BLaER1 (cell line): ENCODE results near the gene ARHGEF39.

Experiments
- H3K27ac ChIP-seq: shearing (Covaris generic); formaldehyde crosslinking; 2 replicates; pipeline ENCODE4 v1.8.1; 2022
- H3K27me3 ChIP-seq: shearing (Covaris generic); formaldehyde crosslinking; 2 replicates; pipeline ENCODE4 v1.8.1; 2022
- H3K36me3 ChIP-seq: shearing (Covaris generic); formaldehyde crosslinking; 2 replicates; pipeline ENCODE4 v1.8.1; 2022
- H3K4me1 ChIP-seq: shearing (Covaris generic); formaldehyde crosslinking; 2 replicates; pipeline ENCODE4 v1.8.1; 2022
- H3K4me2 ChIP-seq: shearing (Covaris generic); formaldehyde crosslinking; 2 replicates; pipeline ENCODE4 v1.8.1; 2022
- H3K4me3 ChIP-seq: shearing (Covaris generic); formaldehyde crosslinking; 2 replicates; pipeline ENCODE4 v1.8.1; 2022
- H3K9ac ChIP-seq: shearing (Covaris generic); formaldehyde crosslinking; 2 replicates; pipeline ENCODE4 v1.8.1; 2022
- H3K9me3 ChIP-seq: shearing (Covaris generic); formaldehyde crosslinking; 2 replicates; pipeline ENCODE4 v1.8.1; 2022
- H4K20me1 ChIP-seq: shearing (Covaris generic); formaldehyde crosslinking; 2 replicates; pipeline ENCODE4 v1.8.1; 2022
- Cebpa-rat ChIP-seq: shearing (Covaris generic); IDR thresholded peaks from 2 replicates; pipeline ENCODE4 v1.8.1; 2022

ARHGEF39 gene

GRCh38 chr9:35636135-35636876 lies 28.7 kb downstream of the ARHGEF39 start:
- H3K4me2 ChIP-seq = peak overlapping the region; percentile 90
- H4K20me1 ChIP-seq = no peaks in the 10 kb centered on the region
- H3K27me3 ChIP-seq = no peaks in the 10 kb centered on the region
- peaks cover 90% of the 10 kb centered on the region for H3K4me1 ChIP-seq
- H3K9ac ChIP-seq = peak overlapping the region; percentile 82
- peaks cover 12% of the 10 kb centered on the region for H3K36me3 ChIP-seq
- H3K9me3 ChIP-seq = peaks cover 12% of the 10 kb centered on the region
- H3K27ac ChIP-seq = peak overlapping the region; percentile 97
- peak overlapping the region; percentile 30 for H3K4me3 ChIP-seq
- no peak for TF ChIP-seq Cebpa-rat

DNA sequence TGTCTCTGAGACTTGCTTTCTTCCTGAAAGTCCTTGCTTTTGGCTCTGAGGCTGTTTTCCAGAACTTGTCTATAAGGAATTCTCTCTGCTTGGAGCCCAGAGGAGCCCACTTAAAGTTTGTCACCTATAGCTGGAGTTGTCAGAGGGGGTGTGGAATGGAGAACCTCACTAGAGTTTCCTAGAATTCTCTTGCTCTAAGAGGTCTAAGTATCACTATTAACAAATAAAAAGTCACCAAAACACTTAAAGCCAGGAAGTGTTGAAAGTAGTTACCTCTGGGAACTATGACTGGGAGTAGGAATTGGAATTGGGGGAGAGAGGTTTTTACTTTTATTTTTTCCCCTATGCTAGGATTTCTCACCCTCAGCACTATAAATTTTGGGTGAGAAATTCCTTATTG lies 29.3 kb downstream of the ARHGEF39 start:
- Histone ChIP-seq H4K20me1 (no peaks in the 10 kb centered on the region), H3K9ac (peak overlapping the region; percentile 82), H3K4me2 (peak overlapping the region; percentile 90), H3K27me3 (no peaks in the 10 kb centered on the region), H3K4me3 (peak overlapping the region; percentile 30), H3K36me3 (peaks cover 6% of the 10 kb centered on the region), H3K9me3 (peaks cover 7% of the 10 kb centered on the region; the same call in 1 of the 2 replicates), H3K4me1 (peaks cover 85% of the 10 kb centered on the region), H3K27ac (peak overlapping the region; percentile 97)
- no peak for TF ChIP-seq Cebpa-rat

- no peak overlapping the region for H3K4me2 ChIP-seq
Measured at GRCh38 chr9:35629597-35629996, 35.4 kb downstream of the ARHGEF39 start.

DNA sequence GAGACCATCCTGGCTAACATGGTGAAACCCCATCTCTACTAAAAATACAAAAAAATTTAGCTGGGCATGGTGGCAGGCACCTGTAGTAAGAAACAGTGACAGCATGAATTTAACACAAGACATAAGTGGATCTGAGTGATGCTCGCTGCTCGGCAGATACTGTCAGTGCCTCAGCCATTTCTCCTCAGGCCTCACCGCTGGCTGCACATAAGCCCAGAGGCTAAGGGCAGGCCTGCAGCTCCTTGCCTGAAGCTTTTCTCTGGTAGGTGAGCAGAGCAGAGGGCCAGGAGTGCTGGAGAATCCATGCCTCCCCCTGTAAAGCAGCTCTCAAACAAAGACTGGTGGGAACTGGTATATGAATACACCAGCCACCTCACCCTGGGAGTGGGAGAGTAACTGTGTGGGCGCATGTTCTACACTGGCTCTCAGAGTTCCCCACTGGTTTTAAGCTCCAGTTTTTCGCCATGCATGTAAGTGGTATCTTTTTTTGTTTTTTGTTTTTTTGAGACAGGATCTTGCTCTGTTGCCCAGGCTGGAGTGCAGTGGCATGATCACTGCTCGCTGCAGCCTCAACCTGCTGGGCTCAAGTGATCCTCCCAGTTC lies 36.5 kb downstream of the ARHGEF39 start:
- Histone ChIP-seq H3K9ac (0 out of 2 replicates have a peak overlapping the region, but pooled peaks have one; percentile 29), H3K27me3 (no peaks in the 10 kb centered on the region), H3K4me1 (peaks cover 65% of the 10 kb centered on the region), H4K20me1 (no peaks in the 10 kb centered on the region), H3K9me3 (no peaks in the 10 kb centered on the region), H3K4me2 (no peak overlapping the region), H3K27ac (peak overlapping the region; percentile 22), H3K4me3 (no peak overlapping the region), H3K36me3 (no peaks in the 10 kb centered on the region)
- TF ChIP-seq Cebpa-rat = no peak

More at GRCh38 chr9:35629597-35629996, 35.4 kb downstream of the ARHGEF39 start:
- no peaks in the 10 kb centered on the region for H3K9me3 ChIP-seq
- H3K27ac ChIP-seq = no peak overlapping the region
- H3K36me3 ChIP-seq = no peaks in the 10 kb centered on the region
- no peak for TF ChIP-seq Cebpa-rat
- H4K20me1 ChIP-seq = no peaks in the 10 kb centered on the region
- H3K4me3 ChIP-seq = no peak overlapping the region
- H3K27me3 ChIP-seq = no peaks in the 10 kb centered on the region
- H3K4me1 ChIP-seq = peaks cover 72% of the 10 kb centered on the region
- no peak overlapping the region for H3K9ac ChIP-seq

DNA sequence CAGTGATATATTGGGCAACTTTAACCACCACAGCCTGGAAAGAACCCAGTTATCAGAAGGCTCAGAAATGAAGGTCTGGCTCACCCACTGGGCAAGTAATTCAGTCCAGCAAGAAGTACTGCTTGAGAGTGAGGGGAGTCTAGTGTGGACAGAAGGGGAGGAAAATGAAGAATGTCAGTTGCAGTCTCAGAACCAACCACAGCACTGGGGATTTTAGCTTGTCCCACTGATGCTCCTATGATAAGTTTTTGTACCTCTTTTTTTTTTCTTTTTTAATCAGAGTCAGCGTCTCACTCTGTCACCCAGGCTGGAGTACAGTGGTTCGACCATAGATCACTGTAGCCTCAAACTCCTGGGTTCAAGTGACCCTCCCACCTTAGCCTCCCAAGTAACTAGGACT lies 37.4 kb downstream of the ARHGEF39 start:
- Histone ChIP-seq H3K36me3 (no peaks in the 10 kb centered on the region), H3K4me1 (peaks cover 65% of the 10 kb centered on the region), H3K9me3 (no peaks in the 10 kb centered on the region), H3K4me3 (no peak overlapping the region), H4K20me1 (no peaks in the 10 kb centered on the region), H3K27me3 (no peaks in the 10 kb centered on the region), H3K9ac (peak overlapping the region; percentile 29; the same call in 1 of the 2 replicates), H3K4me2 (peak overlapping the region; percentile 37), H3K27ac (peak overlapping the region; percentile 53)
- TF ChIP-seq Cebpa-rat = no peak

DNA sequence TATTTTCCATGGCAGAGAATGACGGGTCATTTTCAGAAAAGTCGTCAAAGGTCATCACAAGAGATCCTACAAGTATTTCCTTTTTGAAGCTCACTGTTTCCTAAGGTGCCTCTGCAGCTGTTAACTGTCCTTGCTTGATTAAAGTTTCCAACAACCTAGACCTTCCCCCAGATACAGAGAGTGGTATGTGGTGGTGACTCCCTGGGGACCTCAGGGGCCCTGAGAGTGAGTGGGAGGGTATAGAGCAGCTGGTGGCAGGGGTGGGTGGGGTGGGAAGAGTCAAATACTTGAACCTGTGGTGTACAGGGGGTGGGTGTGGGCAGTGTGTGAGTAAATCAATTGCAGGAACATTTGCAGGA lies 45.2 kb downstream of the ARHGEF39 start:
- Histone ChIP-seq H3K9ac (peak overlapping the region; percentile 90), H4K20me1 (peaks cover 20% of the 10 kb centered on the region; the same call in 1 of the 2 replicates), H3K4me1 (peaks cover 90% of the 10 kb centered on the region), H3K27me3 (no peaks in the 10 kb centered on the region), H3K27ac (peak overlapping the region; percentile 98), H3K36me3 (peaks cover 14% of the 10 kb centered on the region), H3K9me3 (no peaks in the 10 kb centered on the region), H3K4me2 (peak overlapping the region; percentile 100), H3K4me3 (peak overlapping the region; percentile 77)
- TF ChIP-seq Cebpa-rat = no peak

DNA sequence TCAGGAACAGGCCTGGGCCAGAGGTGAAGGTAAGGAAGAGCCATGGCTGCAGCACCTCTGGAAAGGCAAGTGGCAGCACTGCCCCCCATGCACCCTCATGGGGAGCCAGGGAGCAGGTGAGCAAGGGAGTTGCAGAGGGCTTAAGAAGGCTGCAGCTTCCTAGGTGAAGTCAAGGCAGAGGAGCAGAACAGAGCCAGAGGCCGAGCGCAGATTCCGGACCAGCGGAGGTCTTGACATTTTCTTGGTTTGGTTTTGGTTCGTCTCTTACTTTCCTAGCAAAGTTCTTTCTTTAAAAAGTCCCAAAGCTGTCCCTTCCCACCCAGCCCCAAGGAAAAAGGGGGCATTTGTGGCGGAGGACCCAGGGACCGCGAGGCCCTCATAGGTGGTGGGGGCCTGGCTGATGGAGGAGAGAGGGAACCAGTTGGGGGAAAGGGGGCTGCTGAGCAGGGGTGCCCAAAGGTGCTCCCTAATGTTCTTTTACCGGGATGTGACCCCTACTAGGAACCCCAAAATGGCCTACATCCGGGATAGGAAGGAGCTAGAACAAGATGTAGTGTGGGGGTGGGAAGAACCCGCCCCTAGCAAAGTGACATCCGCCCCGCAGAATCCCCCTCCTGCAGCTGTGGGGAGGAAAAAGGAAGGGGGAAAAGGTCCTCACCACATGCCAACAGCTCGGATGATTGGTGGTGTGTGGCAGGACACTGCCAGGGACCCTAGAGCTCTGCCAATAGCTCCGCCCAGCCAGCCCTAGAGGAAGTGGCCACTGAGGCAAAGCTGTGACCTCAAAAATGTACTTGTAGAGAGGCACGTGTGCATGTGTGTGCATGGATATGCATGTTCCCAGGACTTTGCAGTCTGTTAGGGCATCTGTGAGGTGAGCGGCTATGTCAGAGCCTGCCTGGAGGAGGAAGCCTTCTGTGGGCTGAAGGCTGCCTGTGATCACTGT lies 45.9 kb downstream of the ARHGEF39 start:
- Histone ChIP-seq H3K9ac (peak overlapping the region; percentile 90), H3K4me1 (peaks cover 94% of the 10 kb centered on the region), H3K4me2 (peak overlapping the region; percentile 100)

GRCh38 chr9:35618325-35618727 lies 46.7 kb downstream of the ARHGEF39 start, which contains the start of gene CD72:
TSS of gene CD72 (minus strand) at chr9:35618413. CDS start at chr9:35618303, 110 bp downstream.
- Histone ChIP-seq H3K9ac (peak within 1 kb of the TSS; percentile 90), H4K20me1 (peaks cover 34% of the 10 kb centered on the region; the same call in 1 of the 2 replicates), H3K27ac (peak within 1 kb of the TSS; percentile 98), H3K9me3 (no peaks in the 10 kb centered on the region), H3K27me3 (no peaks in the 10 kb centered on the region), H3K4me3 (peak within 1 kb of the TSS; percentile 77), H3K4me1 (peaks cover 97% of the 10 kb centered on the region), H3K36me3 (peaks cover 29% of the 10 kb centered on the region), H3K4me2 (peak within 1 kb of the TSS; percentile 100)
- TF ChIP-seq Cebpa-rat = no peak

More for the DNA sequence above, 45.9 kb downstream of the ARHGEF39 start:
- no peaks in the 10 kb centered on the region for H3K27me3 ChIP-seq
- no peak for TF ChIP-seq Cebpa-rat
- H3K36me3 ChIP-seq = peaks cover 21% of the 10 kb centered on the region
- peak overlapping the region; percentile 77 for H3K4me3 ChIP-seq
- H4K20me1 ChIP-seq = peaks cover 26% of the 10 kb centered on the region; the same call in 1 of the 2 replicates
- no peaks in the 10 kb centered on the region for H3K9me3 ChIP-seq
- H3K27ac ChIP-seq = peak overlapping the region; percentile 98

- H3K4me2 ChIP-seq = peak overlapping the region; percentile 100
- peak overlapping the region; percentile 77 for H3K4me3 ChIP-seq
- H3K36me3 ChIP-seq = peaks cover 37% of the 10 kb centered on the region
- TF ChIP-seq Cebpa-rat = no peak
- H3K27ac ChIP-seq = peak overlapping the region; percentile 98
- no peaks in the 10 kb centered on the region for H3K27me3 ChIP-seq
- peak overlapping the region; percentile 90 for H3K9ac ChIP-seq
- peaks cover 97% of the 10 kb centered on the region for H3K4me1 ChIP-seq
- H4K20me1 ChIP-seq = peaks cover 42% of the 10 kb centered on the region; the same call in 1 of the 2 replicates
- H3K9me3 ChIP-seq = no peaks in the 10 kb centered on the region
Measured at GRCh38 chr9:35617548-35617947, 47.4 kb downstream of the ARHGEF39 start.
